KOPT-K1 (cell line): ENCODE measurements around the gene LRRC4C.

Source experiments
- H3K27ac ChIP-seq: fragments of 200-600 bp; sonication (generic); 2 replicates; pipeline ENCODE4 v1.5.1; 2016; ENCODE audit warnings: antibody characterized with exemption, mild to moderate bottlenecking, low read depth, low read length; ENCODE audit not compliant: poor library complexity, severe bottlenecking
- H3K36me3 ChIP-seq: fragments of 200-600 bp; sonication (generic); 2 replicates; pipeline ENCODE4 v1.5.1; 2017; ENCODE audit warnings: antibody characterized with exemption, mild to moderate bottlenecking, low read length, moderate library complexity; ENCODE audit not compliant: insufficient read depth
- H3K9me3 ChIP-seq: fragments of 200-600 bp; sonication (generic); 2 replicates; pipeline ENCODE4 v1.5.1; 2017; ENCODE audit warnings: antibody characterized with exemption, low read length, mild to moderate bottlenecking; ENCODE audit not compliant: insufficient read depth, poor library complexity, severe bottlenecking

Gene LRRC4C

GRCh38 chr11:40280159-40281051 lies 1179.0 kb downstream of the LRRC4C start:
- Histone ChIP-seq H3K36me3 (no peaks in the 10 kb centered on the region), H3K9me3 (no peaks in the 10 kb centered on the region), H3K27ac (no peak overlapping the region)

GRCh38 chr11:40276960-40277359 lies 1182.5 kb downstream of the LRRC4C start:
- no peaks in the 10 kb centered on the region for H3K36me3 ChIP-seq
- no peak overlapping the region for H3K27ac ChIP-seq
- H3K9me3 ChIP-seq, result no peaks in the 10 kb centered on the region

- H3K27ac ChIP-seq, result no peak overlapping the region
- no peaks in the 10 kb centered on the region for H3K9me3 ChIP-seq
- no peaks in the 10 kb centered on the region for H3K36me3 ChIP-seq
Measured at GRCh38 chr11:40274017-40274416, 1185.4 kb downstream of the LRRC4C start.

- H3K9me3 ChIP-seq, result no peaks in the 10 kb centered on the region
Measured at GRCh38 chr11:40273192-40273732, 1186.2 kb downstream of the LRRC4C start.

GRCh38 chr11:40271361-40271760 lies 1188.1 kb downstream of the LRRC4C start:
- Histone ChIP-seq H3K27ac (no peak overlapping the region), H3K36me3 (no peaks in the 10 kb centered on the region), H3K9me3 (no peaks in the 10 kb centered on the region)

More at GRCh38 chr11:40273192-40273732, 1186.2 kb downstream of the LRRC4C start:
- Histone ChIP-seq H3K27ac (no peak overlapping the region), H3K36me3 (no peaks in the 10 kb centered on the region)

GRCh38 chr11:40269865-40270264 lies 1189.6 kb downstream of the LRRC4C start:
- H3K36me3 ChIP-seq, result no peaks in the 10 kb centered on the region
- H3K9me3 ChIP-seq, result no peaks in the 10 kb centered on the region
- no peak overlapping the region for H3K27ac ChIP-seq

GRCh38 chr11:40268551-40268950 lies 1190.9 kb downstream of the LRRC4C start:
- H3K36me3 ChIP-seq, result no peaks in the 10 kb centered on the region
- H3K9me3 ChIP-seq, result no peaks in the 10 kb centered on the region
- no peak overlapping the region for H3K27ac ChIP-seq

- Histone ChIP-seq H3K9me3 (no peaks in the 10 kb centered on the region), H3K27ac (no peak overlapping the region)
Measured at GRCh38 chr11:40255457-40255856, 1204.0 kb downstream of the LRRC4C start.

GRCh38 chr11:40253166-40253565 lies 1206.3 kb downstream of the LRRC4C start:
- Histone ChIP-seq H3K9me3 (no peaks in the 10 kb centered on the region), H3K36me3 (no peaks in the 10 kb centered on the region), H3K27ac (no peak overlapping the region)

More at GRCh38 chr11:40255457-40255856, 1204.0 kb downstream of the LRRC4C start:
- H3K36me3 ChIP-seq, result no peaks in the 10 kb centered on the region

GRCh38 chr11:40252236-40252635 lies 1207.2 kb downstream of the LRRC4C start:
- no peak overlapping the region for H3K27ac ChIP-seq
- H3K9me3 ChIP-seq, result no peaks in the 10 kb centered on the region
- H3K36me3 ChIP-seq, result no peaks in the 10 kb centered on the region

- Histone ChIP-seq H3K36me3 (no peaks in the 10 kb centered on the region), H3K9me3 (no peaks in the 10 kb centered on the region), H3K27ac (no peak overlapping the region)
Measured at GRCh38 chr11:40246983-40247382, 1212.5 kb downstream of the LRRC4C start.

GRCh38 chr11:40241524-40242051 lies 1217.9 kb downstream of the LRRC4C start:
- Histone ChIP-seq H3K9me3 (no peaks in the 10 kb centered on the region), H3K36me3 (no peaks in the 10 kb centered on the region), H3K27ac (no peak overlapping the region)

GRCh38 chr11:40240284-40240683 lies 1219.2 kb downstream of the LRRC4C start:
- no peaks in the 10 kb centered on the region for H3K36me3 ChIP-seq
- H3K9me3 ChIP-seq, result no peaks in the 10 kb centered on the region
- H3K27ac ChIP-seq, result no peak overlapping the region

GRCh38 chr11:40236526-40236925 lies 1222.9 kb downstream of the LRRC4C start:
- Histone ChIP-seq H3K27ac (no peak overlapping the region), H3K9me3 (no peaks in the 10 kb centered on the region), H3K36me3 (no peaks in the 10 kb centered on the region)

- Histone ChIP-seq H3K36me3 (no peaks in the 10 kb centered on the region), H3K27ac (no peak overlapping the region), H3K9me3 (no peaks in the 10 kb centered on the region)
Measured at GRCh38 chr11:40235841-40236240, 1223.6 kb downstream of the LRRC4C start.
